ENCODE data around the gene CETN1.

CETN1 gene

DNA sequence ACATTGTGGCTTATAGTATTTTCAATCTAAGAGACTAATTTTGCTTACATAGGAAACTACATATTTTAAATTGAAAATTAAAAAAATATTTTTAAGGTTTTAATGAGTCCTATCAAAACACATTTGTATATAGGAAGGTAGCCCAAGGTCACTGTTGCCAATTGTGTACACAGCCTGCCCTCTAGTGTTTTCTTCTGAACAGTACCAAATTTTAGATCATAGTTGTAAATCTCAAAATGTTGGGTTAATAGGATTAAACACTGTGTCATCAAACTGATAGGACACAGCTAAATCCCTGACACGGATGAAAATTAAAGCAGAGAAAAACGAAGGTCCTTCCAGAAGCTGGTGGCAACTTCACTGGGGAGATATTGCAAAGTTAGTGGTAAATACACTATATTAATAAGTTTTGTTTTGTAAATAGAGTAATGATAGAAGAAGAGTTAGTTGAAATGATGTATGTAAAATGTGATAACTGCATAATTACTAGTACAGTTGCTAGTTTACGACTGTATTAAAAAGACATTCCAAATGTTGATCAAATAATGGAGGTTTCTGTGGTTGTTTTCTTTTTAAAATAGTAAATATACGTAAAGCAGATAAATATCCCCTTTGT is 36.3 kb downstream of the CETN1 start:
- no peak overlapping the region for H3K9ac ChIP-seq (ENCODE audit: low read length)
- H3K36me3 ChIP-seq (ENCODE audit: control insufficient read depth, insufficient read depth, low read length), result no peaks in the 10 kb centered on the region
- H3K27me3 ChIP-seq (ENCODE audit: control insufficient read depth, insufficient read depth, low read length), result no peaks in the 10 kb centered on the region
- no peak overlapping the region for H3K4me3 ChIP-seq (ENCODE audit: low read length)
- H3K27ac ChIP-seq (ENCODE audit: low read depth, low read length), result no peak overlapping the region
- H3K4me1 ChIP-seq (ENCODE audit: control insufficient read depth, insufficient read depth, low read length), result no peaks in the 10 kb centered on the region

DNA sequence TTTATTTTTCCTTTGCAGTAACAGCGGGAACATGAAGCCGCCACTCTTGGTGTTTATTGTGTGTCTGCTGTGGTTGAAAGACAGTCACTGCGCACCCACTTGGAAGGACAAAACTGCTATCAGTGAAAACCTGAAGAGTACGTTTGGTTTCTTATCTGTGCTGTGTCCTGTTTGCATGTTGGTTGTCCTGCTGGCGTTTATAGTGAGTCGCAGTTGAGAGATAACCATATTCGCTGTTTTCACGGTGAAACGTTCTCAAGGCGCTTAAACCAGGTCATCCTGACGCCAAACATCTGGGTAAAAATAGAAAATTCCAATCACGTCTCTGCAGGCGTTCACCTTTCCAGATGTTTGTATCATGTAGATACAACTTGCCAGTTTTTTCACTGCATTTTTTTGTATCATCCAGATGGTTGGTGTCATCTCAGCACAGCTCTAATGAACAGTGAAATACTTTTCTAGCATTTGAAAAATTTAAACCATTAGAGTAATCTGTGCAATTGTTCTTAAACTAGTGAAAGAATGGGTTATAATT is 37.9 kb downstream of the CETN1 start:
- Histone ChIP-seq H3K9ac (ENCODE audit: low read length) (no peak overlapping the region), H3K4me1 (ENCODE audit: control insufficient read depth, insufficient read depth, low read length) (no peaks in the 10 kb centered on the region), H3K27me3 (ENCODE audit: control insufficient read depth, insufficient read depth, low read length) (no peaks in the 10 kb centered on the region), H3K4me3 (ENCODE audit: low read length) (no peak overlapping the region), H3K27ac (ENCODE audit: low read depth, low read length) (no peak overlapping the region), H3K36me3 (ENCODE audit: control insufficient read depth, insufficient read depth, low read length) (no peaks in the 10 kb centered on the region)

DNA sequence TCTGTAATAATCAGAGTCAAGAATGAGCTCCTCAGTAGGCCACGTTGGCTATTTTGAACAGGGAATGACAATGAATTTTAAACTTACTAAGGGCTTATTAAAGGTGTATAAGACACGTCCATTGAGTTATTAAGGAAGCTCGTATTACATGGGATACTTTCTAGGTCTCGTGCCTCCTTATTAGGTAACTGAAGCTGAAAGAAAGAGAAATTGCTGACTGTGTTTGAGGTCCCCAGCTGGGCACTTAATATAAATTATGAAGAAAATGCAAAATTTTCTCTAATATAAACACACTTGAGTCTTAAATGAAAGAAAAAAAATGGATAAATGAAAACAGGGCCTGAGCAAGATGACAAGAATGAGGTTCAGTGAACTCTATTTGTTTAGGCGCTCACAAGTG is 38.4 kb downstream of the CETN1 start:
- Histone ChIP-seq H3K27me3 (ENCODE audit: control insufficient read depth, insufficient read depth, low read length) (no peaks in the 10 kb centered on the region), H3K27ac (ENCODE audit: low read depth, low read length) (no peak overlapping the region), H3K36me3 (ENCODE audit: control insufficient read depth, insufficient read depth, low read length) (no peaks in the 10 kb centered on the region), H3K4me1 (ENCODE audit: control insufficient read depth, insufficient read depth, low read length) (no peaks in the 10 kb centered on the region), H3K4me3 (ENCODE audit: low read length) (no peak overlapping the region), H3K9ac (ENCODE audit: low read length) (no peak overlapping the region)

DNA sequence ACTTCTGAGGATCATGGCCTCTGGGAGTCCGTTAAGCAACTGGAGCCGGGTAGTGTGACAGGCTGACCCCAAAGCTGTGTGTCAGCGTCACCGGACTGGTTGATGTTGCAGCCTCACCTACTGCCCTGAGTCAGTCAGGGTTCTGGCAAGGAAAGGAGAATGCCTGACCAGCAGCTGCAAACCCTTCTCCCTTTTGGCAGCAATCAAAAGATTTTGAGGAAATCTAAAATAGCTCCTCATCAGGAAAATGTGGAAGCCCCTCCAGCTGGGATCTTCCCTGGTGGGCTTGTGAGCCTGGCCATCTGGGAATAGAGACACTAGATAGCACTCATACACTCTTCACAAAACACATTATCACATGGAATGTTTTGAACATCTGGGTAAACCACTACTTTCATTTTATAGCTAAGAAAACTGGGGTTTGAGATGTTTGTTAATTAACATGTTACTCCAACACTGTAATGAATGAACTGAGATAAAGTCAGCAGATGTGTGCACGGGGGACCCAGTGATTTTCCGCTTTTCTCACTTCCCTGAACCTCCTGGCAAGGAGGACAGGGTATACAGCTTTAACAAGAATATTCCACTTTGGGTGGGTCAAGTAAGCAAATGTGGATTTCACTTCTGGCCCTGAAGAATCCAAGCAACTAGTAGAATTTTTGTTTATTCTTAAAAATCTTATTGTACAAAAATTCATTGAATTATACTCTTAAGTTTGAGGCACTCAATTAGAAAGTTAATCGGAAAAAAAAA is 41.3 kb downstream of the CETN1 start:
- H3K27ac ChIP-seq (ENCODE audit: low read depth, low read length), result no peak overlapping the region

DNA sequence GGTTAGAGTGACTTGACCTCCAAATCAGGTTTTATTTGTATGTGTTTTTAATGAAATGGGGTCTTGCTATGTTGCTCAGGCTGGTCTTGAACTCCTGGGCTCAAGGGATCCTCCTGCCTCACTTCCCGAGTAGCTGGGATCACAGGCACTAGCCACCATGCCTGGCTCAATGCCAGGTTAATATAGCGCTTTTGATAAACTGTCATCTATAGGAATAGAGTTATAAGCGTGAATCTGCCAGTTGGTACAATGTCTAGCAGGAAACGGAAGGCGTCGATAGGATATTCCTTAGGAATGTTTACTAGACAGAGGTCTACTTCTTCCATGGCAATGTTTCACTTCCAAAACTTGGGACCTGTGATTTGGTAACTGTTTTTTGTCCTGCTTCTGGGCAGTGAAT is 42.1 kb downstream of the CETN1 start:
- no peak overlapping the region for H3K27ac ChIP-seq (ENCODE audit: low read depth, low read length)
- H3K27me3 ChIP-seq (ENCODE audit: control insufficient read depth, insufficient read depth, low read length), result no peaks in the 10 kb centered on the region
- no peak overlapping the region for H3K4me3 ChIP-seq (ENCODE audit: low read length)
- H3K9ac ChIP-seq (ENCODE audit: low read length), result no peak overlapping the region
- no peaks in the 10 kb centered on the region for H3K4me1 ChIP-seq (ENCODE audit: control insufficient read depth, insufficient read depth, low read length)
- H3K36me3 ChIP-seq (ENCODE audit: control insufficient read depth, insufficient read depth, low read length), result no peaks in the 10 kb centered on the region

More for the DNA sequence above, 41.3 kb downstream of the CETN1 start:
- no peaks in the 10 kb centered on the region for H3K36me3 ChIP-seq (ENCODE audit: control insufficient read depth, insufficient read depth, low read length)
- no peak overlapping the region for H3K9ac ChIP-seq (ENCODE audit: low read length)
- H3K4me3 ChIP-seq (ENCODE audit: low read length), result no peak overlapping the region
- H3K4me1 ChIP-seq (ENCODE audit: control insufficient read depth, insufficient read depth, low read length), result no peaks in the 10 kb centered on the region
- no peaks in the 10 kb centered on the region for H3K27me3 ChIP-seq (ENCODE audit: control insufficient read depth, insufficient read depth, low read length)

DNA sequence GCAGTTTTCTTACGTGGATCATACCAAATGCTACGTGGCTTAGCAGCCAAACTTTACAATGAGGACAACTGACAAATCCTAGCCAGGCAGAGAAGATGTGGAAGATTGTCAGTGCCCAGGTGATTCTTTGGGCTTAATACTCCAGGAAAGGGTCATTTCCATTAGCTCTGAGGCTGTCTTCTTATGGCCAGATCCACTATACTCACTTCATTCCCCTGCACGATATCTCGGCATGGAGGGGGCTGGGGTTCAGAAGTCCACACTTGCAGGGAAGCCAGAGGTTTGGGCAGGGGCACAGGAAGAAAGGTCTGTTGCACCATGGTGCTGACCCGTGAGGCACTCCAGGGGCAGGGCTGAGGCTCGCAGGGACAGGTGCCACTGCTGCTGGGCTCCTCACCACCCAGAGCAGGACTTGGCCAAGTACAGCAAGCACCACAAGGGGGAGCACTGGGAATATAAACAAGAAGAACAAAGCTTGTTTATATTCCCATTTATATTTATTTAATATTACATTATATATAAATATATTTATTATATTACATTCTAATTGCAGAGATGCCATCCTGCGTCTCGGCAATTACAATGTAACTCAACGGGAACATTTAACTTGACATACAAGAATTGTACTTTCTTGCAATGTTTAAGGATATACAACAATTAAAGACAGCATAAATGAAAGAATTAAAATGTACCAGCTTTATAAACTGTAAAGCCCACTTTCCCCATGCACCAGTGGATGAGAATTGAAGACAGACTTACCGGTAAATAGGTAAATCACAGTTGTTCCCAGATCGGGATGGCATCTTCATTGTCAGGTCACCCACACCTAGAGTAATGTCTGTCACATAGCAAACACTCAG is 43.8 kb downstream of the CETN1 start:
- H3K36me3 ChIP-seq (ENCODE audit: control insufficient read depth, insufficient read depth, low read length), result no peaks in the 10 kb centered on the region
- H3K4me1 ChIP-seq (ENCODE audit: control insufficient read depth, insufficient read depth, low read length), result no peaks in the 10 kb centered on the region
- no peak overlapping the region for H3K4me3 ChIP-seq (ENCODE audit: low read length)
- no peak overlapping the region for H3K27ac ChIP-seq (ENCODE audit: low read depth, low read length)
- H3K27me3 ChIP-seq (ENCODE audit: control insufficient read depth, insufficient read depth, low read length), result no peaks in the 10 kb centered on the region
- H3K9ac ChIP-seq (ENCODE audit: low read length), result no peak overlapping the region

DNA sequence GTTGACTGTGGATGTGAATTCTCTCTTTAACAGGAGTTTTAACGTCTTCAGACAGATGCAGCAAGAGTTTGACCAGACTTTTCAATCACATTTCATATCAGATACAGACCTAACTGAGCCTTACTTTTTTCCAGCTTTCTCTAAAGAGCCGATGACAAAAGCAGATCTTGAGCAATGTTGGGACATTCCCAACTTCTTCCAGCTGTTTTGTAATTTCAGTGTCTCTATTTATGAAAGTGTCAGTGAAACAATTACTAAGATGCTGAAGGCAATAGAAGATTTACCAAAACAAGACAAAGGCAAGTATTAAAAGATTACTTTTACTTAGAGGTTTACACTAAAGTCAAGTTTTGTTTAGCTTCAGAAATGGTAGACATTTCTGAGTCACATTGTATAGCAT is 47.1 kb downstream of the CETN1 start:
- H3K9ac ChIP-seq (ENCODE audit: low read length), result no peak overlapping the region
- H3K27ac ChIP-seq (ENCODE audit: low read depth, low read length), result no peak overlapping the region
- H3K36me3 ChIP-seq (ENCODE audit: control insufficient read depth, insufficient read depth, low read length), result no peaks in the 10 kb centered on the region
- no peak overlapping the region for H3K4me3 ChIP-seq (ENCODE audit: low read length)
- H3K4me1 ChIP-seq (ENCODE audit: control insufficient read depth, insufficient read depth, low read length), result no peaks in the 10 kb centered on the region
- no peaks in the 10 kb centered on the region for H3K27me3 ChIP-seq (ENCODE audit: control insufficient read depth, insufficient read depth, low read length)

DNA sequence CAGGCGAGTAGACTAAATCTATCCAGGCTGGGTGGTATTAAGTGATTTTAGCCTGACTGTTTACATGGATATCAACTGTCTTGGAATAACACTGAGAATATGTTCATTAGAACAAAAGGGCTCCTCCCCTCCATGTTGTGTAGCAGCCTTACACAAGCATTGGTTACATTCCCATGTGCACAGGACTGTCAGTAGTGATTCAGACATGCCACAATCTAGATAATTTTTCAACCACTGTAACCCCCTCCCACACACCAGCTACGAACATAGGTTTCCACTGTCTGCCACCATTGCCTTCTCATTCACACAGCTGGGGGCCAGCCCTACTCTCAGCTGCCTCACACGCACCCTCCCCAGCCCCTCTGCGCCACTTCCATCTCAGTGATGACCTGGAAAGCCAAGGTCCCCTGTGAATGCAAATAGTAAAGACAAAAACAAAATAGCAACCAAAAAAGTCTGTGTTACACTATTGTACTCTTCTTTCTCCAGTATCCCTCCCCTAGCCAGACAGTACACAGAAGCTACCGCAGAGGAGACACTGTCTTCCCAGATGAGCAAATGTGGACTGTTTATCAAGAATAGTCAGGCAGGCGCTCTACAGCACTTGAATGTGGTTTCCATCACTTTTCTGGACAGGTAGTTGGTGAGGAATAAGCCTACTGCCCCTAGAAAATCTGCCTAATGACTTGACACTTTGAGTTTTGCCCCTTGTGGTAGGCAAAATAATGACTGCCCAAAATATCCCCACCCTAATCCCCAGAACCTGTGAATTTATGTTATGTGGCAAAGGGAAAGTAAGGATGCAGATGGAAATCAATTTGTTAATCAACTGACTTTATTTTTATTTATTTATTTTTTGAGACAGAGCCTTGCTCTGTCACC is 49.3 kb downstream of the CETN1 start:
- Histone ChIP-seq H3K4me1 (ENCODE audit: control insufficient read depth, insufficient read depth, low read length) (no peaks in the 10 kb centered on the region), H3K27me3 (ENCODE audit: control insufficient read depth, insufficient read depth, low read length) (no peaks in the 10 kb centered on the region), H3K36me3 (ENCODE audit: control insufficient read depth, insufficient read depth, low read length) (no peaks in the 10 kb centered on the region), H3K4me3 (ENCODE audit: low read length) (no peak overlapping the region), H3K9ac (ENCODE audit: low read length) (no peak overlapping the region), H3K27ac (ENCODE audit: low read depth, low read length) (no peak overlapping the region)

DNA sequence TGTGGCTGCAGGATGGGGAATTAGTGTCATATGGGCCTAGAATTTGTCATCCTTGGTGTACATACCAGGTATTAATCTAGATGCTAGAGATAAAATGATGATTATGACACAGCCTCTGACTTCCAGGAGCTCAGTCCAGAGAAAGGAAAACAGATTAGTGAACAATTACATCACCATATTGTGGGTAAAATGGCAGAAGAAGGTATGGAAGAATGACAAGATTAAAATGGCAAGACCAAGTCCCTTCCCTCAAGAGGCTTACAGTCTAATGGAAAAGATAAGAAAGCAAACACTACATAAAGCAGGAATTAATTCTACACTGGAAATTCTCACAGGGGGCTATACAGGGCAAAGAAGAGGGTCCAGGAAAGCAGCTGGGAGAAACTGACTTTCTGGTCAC is 51.4 kb downstream of the CETN1 start:
- Histone ChIP-seq H3K36me3 (ENCODE audit: control insufficient read depth, insufficient read depth, low read length) (no peaks in the 10 kb centered on the region), H3K4me3 (ENCODE audit: low read length) (no peak overlapping the region), H3K9ac (ENCODE audit: low read length) (no peak overlapping the region), H3K27ac (ENCODE audit: low read depth, low read length) (no peak overlapping the region), H3K4me1 (ENCODE audit: control insufficient read depth, insufficient read depth, low read length) (no peaks in the 10 kb centered on the region), H3K27me3 (ENCODE audit: control insufficient read depth, insufficient read depth, low read length) (no peaks in the 10 kb centered on the region)
